K562 (cell line): ENCODE data around the gene GLMN. TPM values are rescaled to one million over a fixed set of nuclear protein-coding genes. Genes with fewer than 3 reads are reported as not detected.
A peak's percentile ranks its signal among the peaks of the same experiment; 100 is the strongest.

Experiments
- ATAC-seq: fragments of 200-7000 bp; cut with Tn5 transposase; 3 replicates; pipeline ENCODE4 v1.9.1; 2020; ENCODE audit warnings: moderate library complexity
- BruUV-seq: library from RNA; stranded (reverse); fragments of 400-500 nt; replicated peaks from 2 replicates; lab custom pipeline; 2021; lab: Mats Ljungman, UMichigan
- CTCF ChIA-PET: fragments of 300-600 bp; formaldehyde crosslinking; extraction: SDS; loops from one replicate; lab custom pipeline; 2021; ENCODE audit warnings: low intra/inter-chr PET ratio; lab: Yijun Ruan, JAX
- POLR2A ChIA-PET: fragments of 300-600, 350-650 bp; sonication (Branson Sonifier 250); formaldehyde crosslinking; extraction: SDS; loops from one replicate; lab custom pipeline; 2021; ENCODE audit warnings: antibody characterized with exemption, inconsistent platforms; lab: Yijun Ruan, JAX
- DNase-seq, 4 experiments: peaks; one replicate each; pipeline versions ENCODE4 v3.0.0 to v3.0.0-alpha.2; 2011 to 2018; ENCODE audit warnings: low spot score in 3 of 4, mixed read lengths in 3 of 4; ENCODE audit errors: extremely low read depth in 1 of 4
- FAIRE-seq: peaks from 2 replicates; lab custom pipeline; 2011; peaks lifted over from hg19 to GRCh38; lab: Jason Lieb, UNC
- H2AFZ ChIP-seq: 2 replicates; pipeline ENCODE4 v1.6.0; 2011; ENCODE audit warnings: low read depth, low read length, control low read depth, inconsistent platforms
- H3K27ac ChIP-seq: fragments of 200-600 bp; 3 replicates; pipeline ENCODE4 v1.8.0; 2011; ENCODE audit warnings: low read depth, mild to moderate bottlenecking, control low read depth, inconsistent platforms, low read length, moderate library complexity, mixed read lengths; ENCODE audit errors: extremely low read depth
- H3K27me3 ChIP-seq, 2 experiments: fragments of 300-600 bp in 1 of 2; 2 replicates in 1 of 2; 3 replicates in 1 of 2; pipeline versions ENCODE4 v1.6.0 to v1.8.0; 2011; ENCODE audit warnings: inconsistent platforms in 2 of 2, low read length in 2 of 2, mild to moderate bottlenecking in 1 of 2, mixed read lengths in 1 of 2, moderate library complexity in 1 of 2; ENCODE audit not compliant: control insufficient read depth in 2 of 2, insufficient read depth in 2 of 2
- H3K36me3 ChIP-seq: fragments of 300-600 bp; 3 replicates; pipeline ENCODE4 v1.8.0; 2011; ENCODE audit warnings: mild to moderate bottlenecking, low read length, inconsistent platforms; ENCODE audit not compliant: control insufficient read depth, insufficient read depth
- H3K4me1 ChIP-seq, 2 experiments: fragments of 200-600 bp in 1 of 2; replicated peaks in 1 of 2; 2 replicates in 1 of 2; 3 replicates in 1 of 2; pipeline versions ENCODE4 v1.5.1 to v1.8.0; 2011; ENCODE audit warnings: inconsistent platforms in 2 of 2, low read length in 2 of 2, mild to moderate bottlenecking in 1 of 2, mixed read lengths in 1 of 2, moderate library complexity in 1 of 2; ENCODE audit not compliant: control insufficient read depth in 2 of 2, insufficient read depth in 2 of 2
- H3K4me2 ChIP-seq: 2 replicates; pipeline ENCODE4 v1.6.1; 2011; ENCODE audit warnings: low read length, control low read depth, inconsistent platforms, mixed read lengths; ENCODE audit not compliant: insufficient read depth
- H3K4me3 ChIP-seq: fragments of 200-600 bp; sonication (generic), shearing (Covaris generic); 2 replicates; pipeline ENCODE4 v1.5.1; 2016; ENCODE audit warnings: control low read depth, inconsistent platforms
- H3K79me2 ChIP-seq: fragments of 200-600 bp; 3 replicates; pipeline ENCODE4 v1.8.0; 2011; ENCODE audit warnings: low read length, inconsistent platforms; ENCODE audit not compliant: control insufficient read depth, insufficient read depth
- H3K9ac ChIP-seq, 2 experiments: 2 replicates each; pipeline versions ENCODE4 v1.6.0 to v1.6.1; 2011; ENCODE audit warnings: low read depth in 2 of 2, low read length in 2 of 2, control low read depth in 1 of 2, inconsistent platforms in 1 of 2, mild to moderate bottlenecking in 1 of 2, mixed read lengths in 1 of 2; ENCODE audit not compliant: insufficient read depth in 1 of 2
- H3K9me1 ChIP-seq: one replicate; pipeline ENCODE4 v1.6.0; 2011; ENCODE audit warnings: inconsistent platforms, mild to moderate bottlenecking, low read length, moderate library complexity; ENCODE audit not compliant: control insufficient read depth, insufficient read depth
- H3K9me3 ChIP-seq: replicated peaks from 2 replicates; pipeline ENCODE4 v1.5.1; 2011; ENCODE audit warnings: low read depth, low read length, inconsistent platforms; ENCODE audit not compliant: control insufficient read depth, insufficient read depth
- H4K20me1 ChIP-seq: replicated peaks from 2 replicates; pipeline ENCODE4 v1.6.1; 2011; ENCODE audit warnings: low read length, inconsistent platforms, mixed read lengths; ENCODE audit not compliant: control insufficient read depth, insufficient read depth
- ATF4 ChIP-seq: fragments of 450-650 bp; formaldehyde crosslinking; IDR thresholded peaks from 2 replicates; pipeline ENCODE4 v1.4.0; 2022; ENCODE audit warnings: mild to moderate bottlenecking, moderate library complexity
- CEBPB ChIP-seq: fragments of 450-650 bp; IDR thresholded peaks from 2 replicates; pipeline ENCODE4 v1.6.1; 2016; ENCODE audit warnings: missing genetic modification characterization, missing compliant biosample characterization
- CEBPG ChIP-seq, 3 experiments: fragments of 200-800 bp in 1 of 3; sonication (Bioruptor generic) in 1 of 3; sonication (generic) in 1 of 3; formaldehyde crosslinking in 1 of 3; IDR thresholded peaks in 2 of 3; conservative IDR thresholded peaks in 1 of 3; 2 replicates each; pipeline versions ENCODE4 v1.6.1 to v1.8.0; 2016 to 2022; ENCODE audit warnings: missing compliant biosample characterization in 2 of 3, missing genetic modification characterization in 2 of 3, mild to moderate bottlenecking in 1 of 3, missing genetic modification reagents in 1 of 3
- CLOCK ChIP-seq: fragments of 250-450 bp; sonication (Bioruptor Pico); IDR thresholded peaks from 2 replicates; pipeline ENCODE4 v1.4.0; 2020; ENCODE audit warnings: mild to moderate bottlenecking, moderate library complexity, borderline replicate concordance
- DLX4 ChIP-seq: fragments of 250-450 bp; sonication (Bioruptor Pico); IDR thresholded peaks from 2 replicates; pipeline ENCODE4 v1.6.1; 2021; ENCODE audit warnings: mild to moderate bottlenecking
- E2F3 ChIP-seq: fragments of 250-450 bp; sonication (Bioruptor Pico); IDR thresholded peaks from 2 replicates; pipeline ENCODE4 v1.4.0; 2020; ENCODE audit warnings: mild to moderate bottlenecking
- NFRKB ChIP-seq: fragments of 450-650 bp; IDR thresholded peaks from 2 replicates; pipeline ENCODE4 v1.6.1; 2016; ENCODE audit warnings: low read depth
- SIN3A ChIP-seq, 2 experiments: fragments of 150-350 bp in 1 of 2; IDR thresholded peaks; 2 replicates each; pipeline ENCODE4 v1.6.1; 2011 to 2016; ENCODE audit warnings: borderline replicate concordance in 2 of 2, low read depth in 2 of 2, low read length in 2 of 2, mild to moderate bottlenecking in 2 of 2, moderate library complexity in 2 of 2; ENCODE audit not compliant: control insufficient read depth in 1 of 2
- SOX6 ChIP-seq: fragments of 450-650 bp; IDR thresholded peaks from 2 replicates; pipeline ENCODE4 v1.6.1; 2014; ENCODE audit warnings: mild to moderate bottlenecking
- VEZF1 ChIP-seq: fragments of 200-800 bp; sonication (Bioruptor generic); IDR thresholded peaks from 2 replicates; pipeline ENCODE4 v1.6.1; 2017; ENCODE audit warnings: missing genetic modification characterization, missing compliant biosample characterization
- ZHX1 ChIP-seq: fragments of 150-350 bp; conservative IDR thresholded peaks from 2 replicates; pipeline ENCODE4 v1.6.1; 2014; ENCODE audit warnings: low read length
- WGBS: fragments of 100-300 bp; shearing (Covaris generic); methylation state at CpG from one replicate; pipeline ENCODE4 v1.1.6; 2016; ENCODE audit warnings: low coverage, mixed read lengths; ENCODE audit not compliant: insufficient coverage; ENCODE audit errors: missing lambda C conversion rate; 5-methylcytosine and 5-hydroxymethylcytosine counted together
- in situ Hi-C: fragments of 300-500 bp; cut with MboI; formaldehyde crosslinking; loops from 4 replicates; pipeline ENCODE4 v1.15.0; 2018; ENCODE audit warnings: inconsistent platforms, mixed read lengths
- intact Hi-C: fragments of 100-400 bp; cut with micrococcal nuclease; formaldehyde crosslinking; loops from 2 replicates; pipeline ENCODE4 v1.14.2; 2022
- polyA plus RNA-seq, 8 experiments: library from polyadenylated mRNA; depleted of rRNA in 4 of 8; stranded (reverse) in 5 of 8; unstranded in 3 of 8; fragments of >200 nt; fragmentation: Nextera tagmentation in 2 of 8; fragmentation: Illumina TruSeq in 1 of 8; extraction: Ambion mirVana in 2 of 8; extraction: Trizol in 1 of 8; gene quantifications; 2 replicates each; pipeline versions ENCODE4 v1.2.1 to v1.2.3, GENCODE V29; 2011 to 2014; ENCODE audit warnings: inconsistent platforms in 1 of 8, missing spikeins in 1 of 8
- total RNA-seq, 7 experiments: library from RNA; depleted of rRNA in 6 of 7; stranded (reverse); fragments of >200 nt in 6 of 7; fragmentation: Illumina TruSeq in 2 of 7; extraction: Trizol in 2 of 7; gene quantifications; 2 replicates each; pipeline versions ENCODE4 v1.2.1 to v1.2.3, GENCODE V29; 2011 to 2021; ENCODE audit warnings: low replicate concordance in 1 of 7

The GLMN gene
- total and polyA plus RNA-seq, 9 of the 15 experiments (the other 6 are each of a cell fraction or from before 2014, with no cell fraction given): 13.0 to 24.8 (median 19.0) TPM

GRCh38 chr1:92343061-92343460, 44.3 kb upstream of the GLMN start:
- ATAC-seq (no peak), FAIRE-seq (no peak), DNase-seq (no peak)
- TF ChIP-seq SOX6 (no peak), E2F3 (CRISPR knock-in tag) (no peak), ZHX1 (no peak), SIN3A (IDR thresholded peaks at IDR 0.05; ENCODE audit: borderline replicate concordance in 2 of 2, control insufficient read depth in 1 of 2, low read depth in 2 of 2, low read length in 2 of 2) (no peak), NFRKB (no peak), CEBPB (tag) (peak; percentile 87), CLOCK (CRISPR knock-in tag) (no peak), CEBPG (CRISPR knock-in tag; IDR thresholded peaks at IDR 0.05) (no peak), CEBPG (tag; conservative IDR thresholded peaks at IDR 0.05 in 1 of 2, IDR thresholded peaks at IDR 0.05 in 1 of 2) (peak; percentile 46 to 52; a peak in 3 of 4 replicates), DLX4 (CRISPR knock-in tag) (no peak), VEZF1 (no peak), ATF4 (CRISPR knock-in tag) (no peak)
- ChIA-PET POLR2A (interaction anchor here (1.3 kb wide), 1 partner anchor 406 kb away, joined by 3 read pairs; no protein-coding TSS in a partner anchor), CTCF (no interaction called here)
- no peak overlapping the region for H3K4me3 ChIP-seq
- H3K9me3 ChIP-seq: no peaks in the 10 kb centered on the region
- peaks cover 20% of the 10 kb centered on the region; the same call in 2 of the 3 replicates for H3K36me3 ChIP-seq
- no peak overlapping the region for H3K27ac ChIP-seq
- H3K27me3 ChIP-seq: no peaks in the 10 kb centered on the region
- no peaks in the 10 kb centered on the region for H3K79me2 ChIP-seq
- H3K4me1 ChIP-seq: no peaks in the 10 kb centered on the region
- H2AFZ ChIP-seq: no peak overlapping the region
- BruUV-seq: no TSS peak
- H4K20me1 ChIP-seq: no peaks in the 10 kb centered on the region
- H3K4me2 ChIP-seq: no peak overlapping the region
- in situ Hi-C loops (no loop called here), intact Hi-C loops (no loop called here)
- no peaks in the 10 kb centered on the region for H3K9me1 ChIP-seq
- WGBS: 56% methylated on average over 3 of the region's 3 CpGs
- H3K9ac ChIP-seq: no peak overlapping the region
